AG04449 (cell line): ENCODE results near the gene MUSTN1.
A peak's percentile ranks its signal among the peaks of the same experiment; 100 is the strongest.

ENCODE experiments used
- CTCF ChIA-PET: fragments of 350-600 bp; formaldehyde crosslinking; extraction: SDS; loops from one replicate; lab custom pipeline; 2021; ENCODE audit warnings: antibody characterized with exemption; lab: Yijun Ruan, JAX
- POLR2A ChIA-PET: fragments of 400-600, 350-600 bp; formaldehyde crosslinking; extraction: SDS; loops from one replicate; lab custom pipeline; 2020; ENCODE audit warnings: antibody characterized with exemption, inconsistent platforms; lab: Yijun Ruan, JAX
- DNase-seq: peaks from one replicate; pipeline ENCODE4 v3.0.0-alpha.2; 2010; ENCODE audit warnings: low read depth, low spot score
- H3K4me3 ChIP-seq: 2 replicates; pipeline ENCODE4 v1.5.1; 2011; ENCODE audit warnings: low read depth, mild to moderate bottlenecking, control low read depth, low read length
- TF ChIP-seq, protein P1 (sequence below): IDR thresholded peaks from one replicate; pipeline ENCODE4 v1.5.1; 2011; ENCODE audit warnings: mild to moderate bottlenecking, moderate library complexity, low read length, control low read depth, inconsistent platforms; ENCODE audit not compliant: insufficient read depth; ENCODE audit errors: missing control alignments

Gene MUSTN1

DNA sequence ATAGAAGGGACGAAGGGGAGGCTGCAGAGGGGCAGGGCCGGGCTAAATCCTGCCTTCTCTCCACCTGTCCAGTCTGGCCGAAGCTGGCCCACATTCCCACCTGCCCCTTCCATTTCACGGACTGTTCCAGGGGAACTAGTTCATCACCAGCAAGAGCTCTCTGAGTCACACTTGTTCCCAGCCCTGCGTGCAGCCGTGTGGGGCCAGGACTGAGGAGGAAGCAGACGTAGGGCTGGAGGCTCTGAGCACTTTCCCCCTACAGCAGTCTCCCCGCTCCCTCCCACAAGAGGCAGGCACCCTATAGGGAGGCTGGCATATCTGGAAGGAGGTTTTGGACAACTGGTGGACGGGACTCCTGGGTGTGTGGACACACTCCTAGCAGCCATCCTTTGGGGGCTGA, 7.4 kb downstream of the MUSTN1 start:
- no peak for DNase-seq
- ChIA-PET POLR2A (no interaction called here), CTCF (interaction anchor here (1.0 kb wide), 1 partner anchor 15 kb away, joined by 3 read pairs; no protein-coding TSS in a partner anchor)
- TF ChIP-seq, protein P1, sequence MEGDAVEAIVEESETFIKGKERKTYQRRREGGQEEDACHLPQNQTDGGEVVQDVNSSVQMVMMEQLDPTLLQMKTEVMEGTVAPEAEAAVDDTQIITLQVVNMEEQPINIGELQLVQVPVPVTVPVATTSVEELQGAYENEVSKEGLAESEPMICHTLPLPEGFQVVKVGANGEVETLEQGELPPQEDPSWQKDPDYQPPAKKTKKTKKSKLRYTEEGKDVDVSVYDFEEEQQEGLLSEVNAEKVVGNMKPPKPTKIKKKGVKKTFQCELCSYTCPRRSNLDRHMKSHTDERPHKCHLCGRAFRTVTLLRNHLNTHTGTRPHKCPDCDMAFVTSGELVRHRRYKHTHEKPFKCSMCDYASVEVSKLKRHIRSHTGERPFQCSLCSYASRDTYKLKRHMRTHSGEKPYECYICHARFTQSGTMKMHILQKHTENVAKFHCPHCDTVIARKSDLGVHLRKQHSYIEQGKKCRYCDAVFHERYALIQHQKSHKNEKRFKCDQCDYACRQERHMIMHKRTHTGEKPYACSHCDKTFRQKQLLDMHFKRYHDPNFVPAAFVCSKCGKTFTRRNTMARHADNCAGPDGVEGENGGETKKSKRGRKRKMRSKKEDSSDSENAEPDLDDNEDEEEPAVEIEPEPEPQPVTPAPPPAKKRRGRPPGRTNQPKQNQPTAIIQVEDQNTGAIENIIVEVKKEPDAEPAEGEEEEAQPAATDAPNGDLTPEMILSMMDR = no peak
- no peak overlapping the region for H3K4me3 ChIP-seq

- CTCF ChIA-PET = interaction anchor here (0.9 kb wide), 1 partner anchor 26 kb away, joined by 3 read pairs; no protein-coding TSS in a partner anchor
- POLR2A ChIA-PET = no interaction called here
- no peak overlapping the region for H3K4me3 ChIP-seq
- TF ChIP-seq, protein P1 = no peak
- no peak for DNase-seq
Observed at GRCh38 chr3:52824037-52824436, 10.8 kb downstream of the MUSTN1 start.

GRCh38 chr3:52822363-52822762, 12.5 kb downstream of the MUSTN1 start:
- ChIA-PET CTCF (interaction anchor here (1.0 to 2.2 kb wide), 3 partner anchors 10 to 114 kb away, joined by 4 to 10 read pairs (median 7); partner anchors contain the start of gene ITIH3), POLR2A (no interaction called here)
- TF ChIP-seq, protein P1 = no peak
- H3K4me3 ChIP-seq = no peak overlapping the region
- DNase-seq = no peak

DNA sequence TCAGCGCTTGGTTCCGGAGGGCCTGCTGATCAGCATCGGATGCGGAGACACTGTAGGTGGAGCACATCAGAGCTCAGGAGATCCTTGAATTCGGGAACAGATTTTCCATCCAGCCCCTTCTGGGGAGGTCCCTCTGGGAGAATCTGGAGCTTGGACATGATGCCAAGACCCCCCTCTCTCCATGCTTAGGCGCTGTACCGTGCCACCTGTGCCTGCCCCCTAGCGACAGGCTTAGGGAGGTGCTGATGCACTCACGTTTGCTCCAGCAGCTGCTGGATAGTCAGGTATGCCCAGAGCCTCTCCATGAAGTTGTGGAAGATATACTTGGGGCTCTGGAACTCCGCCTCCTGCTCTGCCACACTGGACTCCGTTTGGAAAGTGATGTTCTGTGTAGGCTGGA, 14.1 kb downstream of the MUSTN1 start:
- ChIA-PET CTCF (interaction anchor here (0.6 to 2.2 kb wide), 13 partner anchors 8 to 464 kb away, joined by 3 to 10 read pairs (median 3); partner anchors contain the start of genes ITIH3 and MUSTN1), POLR2A (interaction anchor here (0.5 kb wide), 1 partner anchor 527 kb away, joined by 3 read pairs; the partner anchor contains the start of gene DCP1A)
- TF ChIP-seq, protein P1 = peak; percentile 72
- DNase-seq = no peak
- no peak overlapping the region for H3K4me3 ChIP-seq

- CTCF ChIA-PET = interaction anchor here (0.6 to 1.5 kb wide), 3 partner anchors 14 to 405 kb away, joined by 3 to 8 read pairs (median 4); partner anchors contain the start of gene MUSTN1
Observed at GRCh38 chr3:52819936-52820335, 14.9 kb downstream of the MUSTN1 start.

DNA sequence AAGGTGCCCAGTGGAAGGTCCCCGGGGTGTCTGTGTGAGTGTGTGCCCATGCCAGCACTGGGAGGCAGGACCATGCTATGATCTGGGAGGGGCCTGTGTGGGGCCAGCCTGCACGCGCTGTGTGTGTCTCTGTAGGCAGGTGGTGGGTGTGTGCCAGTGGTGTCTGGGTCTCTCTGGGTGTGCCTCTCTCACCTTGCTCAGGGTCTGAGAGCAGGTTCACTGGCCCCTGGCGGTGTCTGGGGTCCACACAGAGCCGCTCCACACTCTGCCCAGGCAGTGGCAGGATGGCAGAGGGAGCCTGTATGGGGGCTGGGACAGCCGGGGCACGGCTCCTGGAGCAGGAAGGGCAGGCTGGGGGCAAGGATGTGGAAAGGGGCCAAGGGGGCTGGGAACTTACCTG, 17.0 kb downstream of the MUSTN1 start:
- POLR2A ChIA-PET = no interaction called here
- DNase-seq = no peak
- H3K4me3 ChIP-seq = no peak overlapping the region
- TF ChIP-seq, protein P1 = no peak
- CTCF ChIA-PET = no interaction called here

More at GRCh38 chr3:52819936-52820335, 14.9 kb downstream of the MUSTN1 start:
- H3K4me3 ChIP-seq = no peak overlapping the region
- TF ChIP-seq, protein P1 = no peak
- POLR2A ChIA-PET = no interaction called here
- no peak for DNase-seq
